ENCODE results near the gene PDE5A. TPM values are rescaled to one million over a fixed set of nuclear protein-coding genes. Genes with fewer than 3 reads are reported as not detected.

PDE5A gene
- total RNA-seq, 6 experiments from 2014 or later, result 0.56 to 2.4 (median 0.91) TPM

GRCh38 chr4:119517361-119518229 lies 111.0 kb downstream of the PDE5A start:
- intact Hi-C loops (cut with DNase I), result no loop called here
- no peaks in the 10 kb centered on the region for H3K9me3 ChIP-seq
- WGBS (ENCODE audit: insufficient coverage, low coverage, low lambda C conversion rate, missing lambda C conversion rate), result 83% methylated on average over 2 of the region's 2 CpGs
- H3K27ac ChIP-seq, result peak overlapping the region in 1 of 3 donors; percentile 51
- H3K4me1 ChIP-seq, result peaks cover 0 to 12% (median 0%) of the 10 kb centered on the region in 4 donors
- TF ChIP-seq POLR2A (IDR thresholded peaks at IDR 0.05) (no peak), CTCF (IDR thresholded peaks at IDR 0.05) (no peak)
- DNase-seq, result no peak
- peak; percentile 36 to 95 (median 78) for ATAC-seq
- peaks cover 0 to 8% (median 0%) of the 10 kb centered on the region in 4 donors for H3K36me3 ChIP-seq
- no peak overlapping the region for H3K4me3 ChIP-seq
- no peaks in the 10 kb centered on the region for H3K27me3 ChIP-seq

GRCh38 chr4:119512398-119512797 lies 116.2 kb downstream of the PDE5A start:
- no peaks in the 10 kb centered on the region for H3K27me3 ChIP-seq
- ATAC-seq (no peak), DNase-seq (no peak)
- H3K36me3 ChIP-seq, result peaks cover 0 to 8% (median 0%) of the 10 kb centered on the region in 4 donors
- TF ChIP-seq CTCF (IDR thresholded peaks at IDR 0.05) (no peak), POLR2A (IDR thresholded peaks at IDR 0.05) (no peak)
- no peak overlapping the region for H3K4me3 ChIP-seq
- peaks cover 0 to under 1% (median 0%) of the 10 kb centered on the region in 4 donors for H3K4me1 ChIP-seq
- intact Hi-C loops (cut with DNase I), result no loop called here
- 100% methylated on average over 2 of the region's 2 CpGs for WGBS (ENCODE audit: insufficient coverage, low coverage, low lambda C conversion rate, missing lambda C conversion rate)
- H3K9me3 ChIP-seq, result no peaks in the 10 kb centered on the region
- H3K27ac ChIP-seq, result no peak overlapping the region

- H3K36me3 ChIP-seq, result peaks cover 0 to 8% (median 0%) of the 10 kb centered on the region in 4 donors
- no peaks in the 10 kb centered on the region for H3K9me3 ChIP-seq
- intact Hi-C loops (cut with DNase I), result no loop called here
- no peaks in the 10 kb centered on the region for H3K4me1 ChIP-seq
- 74% methylated on average over 4 of the region's 4 CpGs for WGBS (ENCODE audit: insufficient coverage, low coverage, low lambda C conversion rate, missing lambda C conversion rate)
- H3K27me3 ChIP-seq, result no peaks in the 10 kb centered on the region
- DNase-seq (no peak), ATAC-seq (no peak)
- no peak overlapping the region for H3K27ac ChIP-seq
- H3K4me3 ChIP-seq, result no peak overlapping the region
- TF ChIP-seq CTCF (IDR thresholded peaks at IDR 0.05) (no peak), POLR2A (IDR thresholded peaks at IDR 0.05) (no peak)
These were observed 118.0 kb downstream of the PDE5A start for GRCh38 chr4:119510395-119511149.

GRCh38 chr4:119508281-119508680 lies 120.3 kb downstream of the PDE5A start:
- no peak for DNase-seq
- Histone ChIP-seq H3K27ac (no peak overlapping the region), H3K9me3 (no peaks in the 10 kb centered on the region), H3K27me3 (no peaks in the 10 kb centered on the region), H3K36me3 (no peaks in the 10 kb centered on the region), H3K4me1 (peaks cover 0 to 8% (median 0%) of the 10 kb centered on the region in 4 donors), H3K4me3 (no peak overlapping the region)
- ATAC-seq, result no peak
- WGBS (ENCODE audit: insufficient coverage, low coverage, low lambda C conversion rate, missing lambda C conversion rate), result 81% methylated on average over 1 of the region's 1 CpG
- intact Hi-C loops (cut with DNase I), result no loop called here
- no peak for TF ChIP-seq CTCF (IDR thresholded peaks at IDR 0.05)
- TF ChIP-seq POLR2A (IDR thresholded peaks at IDR 0.05), result no peak
